ENCODE results near the gene FMNL2.

DNA sequence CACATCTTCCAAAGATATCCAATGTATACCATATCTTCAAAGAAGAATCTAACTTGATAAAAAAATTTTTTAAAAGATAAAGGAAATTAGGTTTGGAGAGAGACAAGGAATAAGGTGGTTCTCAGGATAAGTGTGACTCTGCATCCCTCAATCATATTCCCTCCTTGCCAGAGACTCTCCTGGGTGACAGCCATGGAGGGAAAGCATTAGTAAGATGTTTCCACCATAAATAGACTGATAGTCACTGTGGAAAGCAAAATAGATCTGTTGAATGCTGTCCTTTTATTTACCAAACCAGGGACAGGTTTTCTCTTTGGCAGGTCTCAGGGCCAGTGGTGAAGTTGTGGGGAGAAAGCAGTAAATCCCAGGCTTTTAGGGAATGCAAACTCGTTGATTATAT, 274.7 kb downstream of the FMNL2 start:
- TF ChIP-seq, protein P1, sequence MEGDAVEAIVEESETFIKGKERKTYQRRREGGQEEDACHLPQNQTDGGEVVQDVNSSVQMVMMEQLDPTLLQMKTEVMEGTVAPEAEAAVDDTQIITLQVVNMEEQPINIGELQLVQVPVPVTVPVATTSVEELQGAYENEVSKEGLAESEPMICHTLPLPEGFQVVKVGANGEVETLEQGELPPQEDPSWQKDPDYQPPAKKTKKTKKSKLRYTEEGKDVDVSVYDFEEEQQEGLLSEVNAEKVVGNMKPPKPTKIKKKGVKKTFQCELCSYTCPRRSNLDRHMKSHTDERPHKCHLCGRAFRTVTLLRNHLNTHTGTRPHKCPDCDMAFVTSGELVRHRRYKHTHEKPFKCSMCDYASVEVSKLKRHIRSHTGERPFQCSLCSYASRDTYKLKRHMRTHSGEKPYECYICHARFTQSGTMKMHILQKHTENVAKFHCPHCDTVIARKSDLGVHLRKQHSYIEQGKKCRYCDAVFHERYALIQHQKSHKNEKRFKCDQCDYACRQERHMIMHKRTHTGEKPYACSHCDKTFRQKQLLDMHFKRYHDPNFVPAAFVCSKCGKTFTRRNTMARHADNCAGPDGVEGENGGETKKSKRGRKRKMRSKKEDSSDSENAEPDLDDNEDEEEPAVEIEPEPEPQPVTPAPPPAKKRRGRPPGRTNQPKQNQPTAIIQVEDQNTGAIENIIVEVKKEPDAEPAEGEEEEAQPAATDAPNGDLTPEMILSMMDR (conservative IDR thresholded peaks at IDR 0.05; ENCODE audit: low read depth in 2 of 2) = no peak
- TF ChIP-seq EZH2phosphoT487 (IDR thresholded peaks at IDR 0.05; ENCODE audit: unreplicated experiment) = no peak
- no peak for TF ChIP-seq EZH2 (IDR thresholded peaks at IDR 0.05; ENCODE audit: low read depth, unreplicated experiment)
- TF ChIP-seq REST (IDR thresholded peaks at IDR 0.05; ENCODE audit: unreplicated experiment) = no peak
- TF ChIP-seq POLR2AphosphoS5 (IDR thresholded peaks at IDR 0.05; ENCODE audit: low read depth) = no peak
- TF ChIP-seq STAT1 (IDR thresholded peaks at IDR 0.05; ENCODE audit: unreplicated experiment) = no peak
